C4-2B (cell line): ENCODE data around the gene LHX3.

Experiments
- ZFX ChIP-seq: fragments of 450-650 bp; IDR thresholded peaks from 2 replicates; pipeline ENCODE4 v1.6.1; 2017
- TF ChIP-seq, protein P1 (sequence below): fragments of 450-650 bp; conservative IDR thresholded peaks from 2 replicates; pipeline ENCODE4 v1.5.1; 2017; ENCODE audit warnings: mild to moderate bottlenecking

DNA sequence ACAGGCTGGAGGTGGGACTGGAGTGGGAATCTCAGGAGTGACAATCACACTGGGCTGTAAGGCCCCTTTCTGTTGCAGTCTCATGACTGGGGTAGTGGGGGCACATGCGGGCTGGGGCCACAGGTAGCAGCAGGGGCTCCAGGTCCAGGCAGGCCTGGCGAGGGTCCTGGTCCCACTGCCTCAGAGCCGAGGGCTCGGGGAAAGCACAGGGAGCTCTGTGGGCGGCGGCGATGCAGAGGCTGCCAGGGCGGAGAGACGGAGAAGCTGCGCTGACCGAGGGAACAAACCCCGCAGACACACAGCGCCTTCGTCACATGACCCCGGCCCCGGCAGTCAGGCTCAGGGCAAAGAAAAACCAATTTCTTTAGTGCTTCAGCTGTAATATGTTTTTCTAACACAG lies 5.3 kb upstream of the LHX3 start:
- TF ChIP-seq, protein P1, sequence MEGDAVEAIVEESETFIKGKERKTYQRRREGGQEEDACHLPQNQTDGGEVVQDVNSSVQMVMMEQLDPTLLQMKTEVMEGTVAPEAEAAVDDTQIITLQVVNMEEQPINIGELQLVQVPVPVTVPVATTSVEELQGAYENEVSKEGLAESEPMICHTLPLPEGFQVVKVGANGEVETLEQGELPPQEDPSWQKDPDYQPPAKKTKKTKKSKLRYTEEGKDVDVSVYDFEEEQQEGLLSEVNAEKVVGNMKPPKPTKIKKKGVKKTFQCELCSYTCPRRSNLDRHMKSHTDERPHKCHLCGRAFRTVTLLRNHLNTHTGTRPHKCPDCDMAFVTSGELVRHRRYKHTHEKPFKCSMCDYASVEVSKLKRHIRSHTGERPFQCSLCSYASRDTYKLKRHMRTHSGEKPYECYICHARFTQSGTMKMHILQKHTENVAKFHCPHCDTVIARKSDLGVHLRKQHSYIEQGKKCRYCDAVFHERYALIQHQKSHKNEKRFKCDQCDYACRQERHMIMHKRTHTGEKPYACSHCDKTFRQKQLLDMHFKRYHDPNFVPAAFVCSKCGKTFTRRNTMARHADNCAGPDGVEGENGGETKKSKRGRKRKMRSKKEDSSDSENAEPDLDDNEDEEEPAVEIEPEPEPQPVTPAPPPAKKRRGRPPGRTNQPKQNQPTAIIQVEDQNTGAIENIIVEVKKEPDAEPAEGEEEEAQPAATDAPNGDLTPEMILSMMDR: no peak
- no peak for TF ChIP-seq ZFX
